COLO829 (cell line): ENCODE data around the gene CTNND2.

Experiments used
- DNase-seq: peaks from one replicate; pipeline ENCODE4 v3.0.0; 2012; ENCODE audit warnings: low spot score

CTNND2 gene

DNA sequence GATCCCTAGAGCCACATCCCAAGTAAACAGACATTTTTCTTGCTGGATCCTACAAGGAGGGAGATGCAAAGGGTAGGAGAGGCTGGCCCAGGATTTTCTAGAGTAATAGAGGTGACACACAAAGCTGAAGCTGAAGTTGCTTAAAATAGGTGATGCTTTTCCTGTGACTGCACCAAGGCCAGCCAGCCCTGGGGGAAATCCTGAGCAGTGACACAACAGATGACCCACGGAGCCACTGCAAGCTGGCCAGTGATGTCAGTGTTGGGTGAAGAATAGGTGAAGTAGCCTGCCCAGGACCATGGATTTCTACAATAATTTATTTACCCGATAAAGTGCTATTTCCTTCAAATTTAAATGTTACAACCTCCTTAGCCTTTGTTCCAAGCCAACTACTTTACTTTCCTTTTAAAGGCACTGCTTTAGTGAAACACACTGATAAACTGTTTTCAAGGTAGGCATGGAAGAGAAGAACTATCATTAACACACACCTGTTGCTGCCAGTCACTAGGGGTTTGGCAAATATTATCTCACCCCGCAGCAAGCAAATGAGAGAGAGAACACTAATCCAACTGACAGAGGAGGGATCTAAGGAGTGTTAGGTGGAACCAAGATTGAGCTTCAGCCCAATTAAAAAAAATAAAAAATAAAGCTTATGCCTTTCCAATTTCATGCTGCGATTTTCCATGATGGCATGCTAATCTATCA, 123.5 kb downstream of the CTNND2 start:
- DNase-seq: no peak

- DNase-seq: peak; percentile 7
These were observed 127.2 kb downstream of the CTNND2 start for GRCh38 chr5:11777096-11777495.

GRCh38 chr5:11770310-11770709, 133.9 kb downstream of the CTNND2 start:
- no peak for DNase-seq

DNA sequence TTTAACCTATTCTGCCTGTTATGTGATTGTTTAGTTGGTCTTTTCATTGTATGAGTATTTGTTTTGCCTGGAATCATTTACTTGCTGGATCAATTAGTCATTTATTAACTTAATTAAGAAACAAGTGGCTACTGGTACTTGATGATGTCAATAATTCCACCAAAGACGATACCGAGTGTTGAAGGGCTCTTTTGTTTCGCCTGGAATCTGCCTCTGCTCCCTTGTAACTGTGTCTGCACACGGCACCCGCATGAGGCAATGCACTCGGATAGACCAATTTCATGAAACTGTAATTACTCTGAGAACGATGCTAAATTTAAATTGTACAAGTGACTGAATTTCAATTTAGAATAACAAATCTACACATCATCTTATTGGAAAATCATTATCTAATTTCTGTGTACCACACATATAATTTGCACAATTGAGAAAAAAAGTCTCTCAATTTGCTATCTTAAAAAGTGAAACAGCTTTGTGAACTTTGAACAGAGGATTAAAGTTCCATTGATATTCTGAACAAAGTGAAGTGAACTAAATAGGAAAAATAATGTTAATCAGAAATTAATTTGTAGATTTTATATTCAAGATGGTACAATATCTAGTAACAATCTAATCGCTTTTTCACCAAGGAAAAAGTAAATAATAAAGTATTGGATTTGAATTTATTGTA, 143.2 kb downstream of the CTNND2 start:
- DNase-seq: no peak

GRCh38 chr5:11758321-11758720, 145.9 kb downstream of the CTNND2 start:
- DNase-seq: no peak

GRCh38 chr5:11757661-11758060, 146.6 kb downstream of the CTNND2 start:
- no peak for DNase-seq

DNA sequence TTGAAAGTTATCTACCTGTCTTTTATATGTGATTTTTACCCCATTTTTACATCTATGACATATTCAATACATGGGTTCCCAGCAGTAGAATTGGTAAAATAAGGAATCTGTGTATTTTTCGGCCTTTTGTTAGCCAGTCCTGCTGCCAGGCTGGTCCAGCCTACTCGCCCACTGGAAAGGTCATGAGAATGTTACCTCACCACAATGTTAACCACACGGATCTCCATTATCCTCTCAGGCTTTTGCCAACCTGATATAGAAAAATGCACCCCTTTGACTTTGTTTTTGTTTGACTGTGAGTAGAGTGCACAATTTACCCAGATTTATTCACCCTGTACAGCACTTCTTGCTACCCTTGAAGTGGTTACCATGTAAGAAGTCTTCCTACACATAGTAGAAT, 167.2 kb downstream of the CTNND2 start:
- no peak for DNase-seq

DNA sequence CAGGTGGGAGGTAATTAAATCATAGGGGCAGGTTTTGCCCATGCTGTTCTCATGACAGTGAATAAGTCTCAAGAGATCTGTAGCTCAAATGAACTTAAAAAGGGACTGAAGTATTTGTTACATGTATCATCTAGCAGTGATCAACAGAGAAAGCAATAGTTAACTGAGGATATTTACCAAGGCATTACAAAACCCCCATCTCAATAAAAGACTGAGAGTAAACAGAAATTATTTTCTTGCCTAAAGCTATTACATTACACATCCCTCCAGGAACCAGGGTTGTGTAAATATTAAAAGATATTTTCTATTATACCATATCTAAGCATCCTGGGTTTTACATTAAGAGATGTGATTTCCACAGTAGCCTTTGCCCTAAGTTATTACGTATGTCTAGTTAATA, 169.9 kb downstream of the CTNND2 start:
- DNase-seq: no peak

- no peak for DNase-seq
These were observed 170.4 kb downstream of the CTNND2 start for GRCh38 chr5:11733840-11734192.

GRCh38 chr5:11733185-11733839, 170.9 kb downstream of the CTNND2 start:
- DNase-seq: no peak

DNA sequence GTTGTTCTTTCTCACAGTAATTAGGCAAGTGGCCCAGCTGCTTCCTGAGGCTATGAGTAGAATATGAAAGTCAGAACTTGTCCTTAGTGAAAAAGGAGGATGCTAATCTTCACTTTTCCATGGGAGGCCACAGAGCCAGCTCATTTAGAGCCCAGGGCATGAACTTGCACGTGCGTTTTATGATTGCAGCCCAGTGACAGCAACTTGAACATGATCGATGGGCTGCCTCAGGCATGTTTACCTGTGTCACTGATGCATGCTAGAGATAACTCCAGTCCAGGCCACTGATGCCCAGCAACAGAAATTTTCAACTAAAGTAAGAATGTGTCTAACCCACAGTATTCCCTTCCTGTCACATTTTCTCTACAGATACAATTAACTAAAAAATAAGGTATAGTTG, 179.3 kb downstream of the CTNND2 start:
- no peak for DNase-seq

GRCh38 chr5:11719888-11720481, 184.3 kb downstream of the CTNND2 start:
- no peak for DNase-seq

DNA sequence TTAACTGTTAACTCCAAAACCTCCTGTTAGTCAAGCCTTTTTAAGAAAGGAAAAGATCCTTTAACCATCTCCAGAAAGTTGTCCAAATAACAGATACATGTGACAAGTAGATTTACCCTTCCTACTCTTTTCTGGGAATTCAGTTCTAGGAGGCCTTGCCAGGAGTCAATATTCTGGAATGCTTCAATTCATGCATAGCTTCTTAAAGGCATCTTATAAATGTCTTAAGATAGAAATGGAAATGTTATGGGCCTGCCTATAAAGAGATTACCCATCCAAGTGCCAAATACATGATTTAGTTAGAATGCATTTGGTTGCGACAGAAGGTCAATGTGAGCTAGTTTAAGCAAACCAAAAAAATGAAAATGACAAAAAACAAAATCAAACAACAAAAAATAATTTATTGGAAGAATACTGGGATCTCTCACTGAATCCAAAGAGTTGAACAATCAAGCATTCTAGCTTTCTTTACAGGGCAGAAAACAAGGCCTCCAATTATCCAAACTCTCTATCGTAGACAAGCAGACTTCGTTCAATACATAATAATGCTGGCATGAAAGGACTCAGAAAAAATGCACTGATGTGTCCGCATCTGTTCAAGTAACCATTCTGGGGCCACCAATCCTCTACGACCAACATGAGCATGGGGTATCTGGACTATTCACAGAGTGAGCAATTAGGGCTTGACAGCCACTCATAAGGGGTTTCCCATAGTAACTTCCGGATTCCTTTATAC, 188.6 kb downstream of the CTNND2 start:
- DNase-seq: no peak

DNA sequence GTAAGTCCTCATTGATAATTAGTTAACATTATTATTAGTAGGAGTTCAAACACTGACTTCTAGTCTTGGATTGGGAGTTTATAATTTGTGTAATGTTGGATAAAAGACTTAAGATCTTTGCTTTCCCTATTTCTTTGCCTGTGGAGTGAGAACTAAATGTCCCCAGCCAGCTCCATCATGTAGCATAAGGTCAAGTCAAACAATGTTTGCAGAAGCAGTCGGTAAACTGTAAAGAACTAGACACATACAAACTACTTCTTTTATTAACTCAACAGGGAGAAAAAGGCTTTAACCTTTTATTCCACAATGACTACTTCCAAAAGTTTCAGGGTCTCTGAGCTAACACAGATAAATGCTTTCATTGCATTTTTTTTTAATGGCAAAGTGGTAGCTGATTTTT, 192.3 kb downstream of the CTNND2 start:
- DNase-seq: no peak

- DNase-seq: no peak
These were observed 195.2 kb downstream of the CTNND2 start for GRCh38 chr5:11709021-11709420.

DNA sequence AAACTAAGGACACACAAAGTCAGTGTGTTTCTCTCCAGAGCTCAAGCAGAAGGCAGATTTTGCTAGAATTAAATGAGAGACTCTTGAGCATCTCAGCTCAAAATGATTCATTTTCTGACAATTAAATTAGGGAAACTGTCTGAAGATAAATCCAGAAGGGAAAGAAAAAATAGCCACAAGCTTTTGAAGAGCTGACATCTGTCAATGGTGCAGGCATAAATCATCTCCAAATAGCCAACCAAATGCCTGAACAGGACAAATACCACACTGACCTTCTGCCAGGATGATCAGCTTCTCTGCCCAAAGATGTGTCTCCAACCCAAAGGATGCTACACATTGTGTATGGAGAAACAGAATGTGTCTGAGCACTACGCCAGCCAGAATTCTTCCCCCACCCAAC, 199.3 kb downstream of the CTNND2 start:
- DNase-seq: no peak

DNA sequence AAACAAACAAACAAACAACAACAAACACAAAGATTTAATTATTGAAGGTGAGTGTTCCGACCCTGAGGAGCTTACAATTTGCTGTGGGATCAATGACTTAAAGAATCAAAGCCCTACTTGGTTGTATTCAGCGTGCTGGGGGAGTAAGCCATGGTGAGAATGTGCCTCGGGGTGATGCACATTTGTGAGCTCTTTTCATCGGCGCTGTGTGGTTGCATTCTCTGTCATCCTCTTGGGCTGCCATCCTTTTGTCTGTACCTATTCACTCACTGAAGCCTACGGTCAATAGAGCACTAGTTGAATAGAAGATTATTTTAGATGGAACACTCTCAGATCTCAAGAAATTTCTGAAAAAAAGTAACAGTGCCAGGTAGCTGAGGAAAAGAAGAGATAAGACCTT, 203.9 kb downstream of the CTNND2 start:
- DNase-seq: no peak

- DNase-seq: no peak
These were observed 211.6 kb downstream of the CTNND2 start for GRCh38 chr5:11692636-11693035.

DNA sequence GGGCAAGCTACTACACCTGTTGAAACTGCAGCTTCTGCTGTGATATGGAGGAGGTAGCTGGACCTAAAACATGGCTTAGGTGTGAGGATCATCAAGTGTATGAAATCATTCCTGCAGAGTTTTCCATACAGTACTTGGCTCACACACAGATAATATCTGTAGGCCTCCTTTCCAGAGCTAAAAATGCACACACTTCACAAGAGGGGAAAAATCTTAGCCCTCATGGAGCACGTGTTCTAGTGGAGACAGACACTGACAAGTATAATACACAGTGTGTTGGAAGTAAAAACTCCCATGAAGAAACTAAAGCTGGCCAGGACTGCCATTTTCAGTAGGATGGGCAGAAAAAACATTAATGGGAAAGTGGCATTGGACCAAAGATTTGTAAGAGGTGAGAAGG, 216.7 kb downstream of the CTNND2 start:
- no peak for DNase-seq

- no peak for DNase-seq
These were observed 219.6 kb downstream of the CTNND2 start for GRCh38 chr5:11684607-11685006.

DNA sequence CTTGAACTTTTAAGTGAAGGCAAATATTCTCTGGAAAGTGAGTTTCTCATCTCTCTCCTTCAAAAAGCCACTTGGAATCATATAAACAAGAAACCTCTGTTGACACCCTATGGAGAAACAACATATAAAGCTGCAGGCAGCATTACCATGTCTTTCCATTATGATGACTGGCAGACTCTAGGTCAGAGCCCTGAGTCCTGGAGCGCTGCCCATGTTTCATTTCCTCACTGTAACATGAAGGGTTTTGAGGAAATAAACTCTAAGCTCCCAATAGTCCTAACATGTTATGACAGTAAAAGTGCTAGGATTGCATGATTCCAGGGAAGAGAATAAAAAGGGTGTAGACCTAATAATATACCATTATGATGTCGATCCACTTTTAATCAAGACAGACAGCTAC, 220.6 kb downstream of the CTNND2 start:
- DNase-seq: no peak

- DNase-seq: no peak
These were observed 222.4 kb downstream of the CTNND2 start for GRCh38 chr5:11681796-11682195.
